Measurements from ENCODE around the gene PLEKHO2. TPM values are rescaled to one million over a fixed set of nuclear protein-coding genes. Genes with fewer than 3 reads are reported as not detected.
A peak's percentile ranks its signal among the peaks of the same experiment; 100 is the strongest.

PLEKHO2 gene
- total RNA-seq, 1 donor from 2014 or later = 33.4 TPM

DNA sequence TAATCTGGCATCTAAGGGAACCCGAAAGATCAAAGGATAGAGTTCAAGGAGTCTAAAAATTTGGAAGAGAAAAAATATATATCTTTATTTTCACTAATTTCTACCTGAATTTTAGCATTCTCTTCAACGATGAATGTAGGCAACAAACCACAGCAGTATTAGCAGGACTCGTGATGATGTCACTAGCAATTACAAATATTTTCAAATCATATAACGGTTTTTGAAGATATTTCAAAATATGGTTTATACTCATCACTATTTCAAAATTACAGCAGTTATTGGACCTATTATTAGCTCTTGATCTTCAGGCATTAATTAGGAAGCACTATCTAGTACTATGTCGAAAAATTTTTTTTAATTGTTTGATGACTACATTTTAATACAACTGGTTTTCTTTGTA lies 43.0 kb downstream of the PLEKHO2 start:
- no peak for DNase-seq (ENCODE audit: low spot score)
- no peaks in the 10 kb centered on the region for H3K36me3 Mint-ChIP-seq (ENCODE audit: low read depth, unreplicated experiment)
- no peak overlapping the region for H3K27ac Mint-ChIP-seq (ENCODE audit: unreplicated experiment)
- H3K4me1 Mint-ChIP-seq (ENCODE audit: unreplicated experiment) = peaks cover 10% of the 10 kb centered on the region
- H3K27me3 Mint-ChIP-seq (ENCODE audit: unreplicated experiment) = peaks cover 5% of the 10 kb centered on the region
- no peak overlapping the region for H3K4me3 Mint-ChIP-seq (ENCODE audit: unreplicated experiment)
- TF ChIP-seq, protein P1, sequence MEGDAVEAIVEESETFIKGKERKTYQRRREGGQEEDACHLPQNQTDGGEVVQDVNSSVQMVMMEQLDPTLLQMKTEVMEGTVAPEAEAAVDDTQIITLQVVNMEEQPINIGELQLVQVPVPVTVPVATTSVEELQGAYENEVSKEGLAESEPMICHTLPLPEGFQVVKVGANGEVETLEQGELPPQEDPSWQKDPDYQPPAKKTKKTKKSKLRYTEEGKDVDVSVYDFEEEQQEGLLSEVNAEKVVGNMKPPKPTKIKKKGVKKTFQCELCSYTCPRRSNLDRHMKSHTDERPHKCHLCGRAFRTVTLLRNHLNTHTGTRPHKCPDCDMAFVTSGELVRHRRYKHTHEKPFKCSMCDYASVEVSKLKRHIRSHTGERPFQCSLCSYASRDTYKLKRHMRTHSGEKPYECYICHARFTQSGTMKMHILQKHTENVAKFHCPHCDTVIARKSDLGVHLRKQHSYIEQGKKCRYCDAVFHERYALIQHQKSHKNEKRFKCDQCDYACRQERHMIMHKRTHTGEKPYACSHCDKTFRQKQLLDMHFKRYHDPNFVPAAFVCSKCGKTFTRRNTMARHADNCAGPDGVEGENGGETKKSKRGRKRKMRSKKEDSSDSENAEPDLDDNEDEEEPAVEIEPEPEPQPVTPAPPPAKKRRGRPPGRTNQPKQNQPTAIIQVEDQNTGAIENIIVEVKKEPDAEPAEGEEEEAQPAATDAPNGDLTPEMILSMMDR (IDR thresholded peaks at IDR 0.05; ENCODE audit: unreplicated experiment) = no peak
- H3K9me3 Mint-ChIP-seq (ENCODE audit: unreplicated experiment) = no peaks in the 10 kb centered on the region

DNA sequence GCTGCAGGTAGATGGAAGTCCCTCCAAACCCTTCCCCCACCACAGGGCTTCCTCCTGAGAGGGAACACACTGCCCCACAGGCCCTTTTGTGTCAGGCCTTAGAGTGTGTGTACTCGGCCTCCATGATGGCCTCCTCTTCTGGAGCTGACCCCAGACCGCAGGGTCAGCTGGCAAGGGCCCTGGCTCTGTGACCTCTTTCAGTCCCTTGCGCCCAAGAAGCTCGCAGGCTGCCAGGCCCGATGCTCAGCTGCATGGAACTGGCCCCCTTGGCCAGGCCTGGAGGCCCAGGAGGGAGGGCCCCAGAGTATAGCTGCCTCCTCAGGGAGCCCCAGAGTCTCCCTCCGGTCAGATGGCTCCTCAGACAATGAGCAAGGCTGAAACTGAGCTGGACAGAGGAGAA lies 46.6 kb downstream of the PLEKHO2 start:
- H3K27me3 Mint-ChIP-seq (ENCODE audit: unreplicated experiment) = peaks cover 5% of the 10 kb centered on the region
- H3K27ac Mint-ChIP-seq (ENCODE audit: unreplicated experiment) = no peak overlapping the region

DNA sequence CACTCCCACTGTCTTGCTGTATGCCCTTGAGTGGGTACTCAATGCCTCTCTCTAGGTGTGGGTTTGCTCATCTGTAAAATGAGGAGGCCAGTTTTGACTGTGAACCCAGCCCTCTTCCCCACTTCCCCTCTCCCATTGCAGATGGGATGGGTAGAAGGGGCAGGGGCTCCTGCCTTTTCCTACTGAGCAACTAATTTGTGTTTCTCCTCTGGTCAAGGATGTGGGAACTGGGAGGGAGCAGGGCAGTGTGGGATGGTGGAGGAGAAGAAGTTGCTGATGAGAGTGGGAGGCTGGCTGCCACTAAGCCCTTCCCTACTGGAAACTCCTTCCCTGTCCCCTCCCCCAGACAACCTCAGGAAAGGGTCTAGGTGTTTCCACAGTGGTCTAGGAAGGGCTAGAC lies 49.8 kb downstream of the PLEKHO2 start:
- no peak overlapping the region for H3K4me3 Mint-ChIP-seq (ENCODE audit: unreplicated experiment)
- H3K9me3 Mint-ChIP-seq (ENCODE audit: unreplicated experiment) = no peaks in the 10 kb centered on the region
- DNase-seq (ENCODE audit: low spot score) = no peak
- H3K36me3 Mint-ChIP-seq (ENCODE audit: low read depth, unreplicated experiment) = no peaks in the 10 kb centered on the region
- H3K27me3 Mint-ChIP-seq (ENCODE audit: unreplicated experiment) = peaks cover 4% of the 10 kb centered on the region
- H3K4me1 Mint-ChIP-seq (ENCODE audit: unreplicated experiment) = peaks cover 39% of the 10 kb centered on the region
- TF ChIP-seq, protein P1 (IDR thresholded peaks at IDR 0.05; ENCODE audit: unreplicated experiment) = no peak
- no peak overlapping the region for H3K27ac Mint-ChIP-seq (ENCODE audit: unreplicated experiment)

More for the DNA sequence above, 46.6 kb downstream of the PLEKHO2 start:
- Mint-ChIP-seq H3K36me3 (ENCODE audit: low read depth, unreplicated experiment) (no peaks in the 10 kb centered on the region), H3K9me3 (ENCODE audit: unreplicated experiment) (no peaks in the 10 kb centered on the region), H3K4me1 (ENCODE audit: unreplicated experiment) (peaks cover 17% of the 10 kb centered on the region), H3K4me3 (ENCODE audit: unreplicated experiment) (no peak overlapping the region)
- TF ChIP-seq, protein P1 (IDR thresholded peaks at IDR 0.05; ENCODE audit: unreplicated experiment) = no peak
- DNase-seq (ENCODE audit: low spot score) = no peak

DNA sequence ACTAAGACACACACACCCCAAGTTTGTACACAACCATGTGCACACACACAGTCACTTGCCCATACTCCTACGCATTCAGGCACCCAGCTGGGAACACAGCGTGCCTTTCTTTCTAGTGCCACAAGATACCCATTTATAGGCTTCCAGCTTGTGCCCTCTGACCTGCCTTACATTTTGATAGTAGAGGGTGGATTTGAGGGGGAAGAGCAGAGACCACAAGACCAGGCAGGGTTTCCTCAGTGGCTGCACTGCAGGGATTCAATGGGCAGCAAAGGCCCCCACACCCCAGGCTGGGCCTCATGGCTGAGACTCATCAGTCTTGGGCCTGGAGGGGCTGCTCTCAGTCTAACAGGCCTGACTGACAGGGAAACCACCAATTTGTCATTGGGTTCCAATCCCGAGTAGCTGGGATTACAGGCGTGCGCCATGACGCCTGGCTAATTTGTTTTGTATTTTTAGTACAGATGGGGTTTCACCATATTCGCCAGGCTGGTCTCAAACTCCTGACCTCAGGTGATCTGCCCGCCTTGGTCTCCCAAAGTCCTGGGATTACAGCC lies 51.2 kb downstream of the PLEKHO2 start:
- Mint-ChIP-seq H3K36me3 (ENCODE audit: low read depth, unreplicated experiment) (peaks cover 2% of the 10 kb centered on the region), H3K27ac (ENCODE audit: unreplicated experiment) (no peak overlapping the region), H3K27me3 (ENCODE audit: unreplicated experiment) (peaks cover 8% of the 10 kb centered on the region), H3K4me1 (ENCODE audit: unreplicated experiment) (peaks cover 49% of the 10 kb centered on the region), H3K4me3 (ENCODE audit: unreplicated experiment) (peak overlapping the region; percentile 51), H3K9me3 (ENCODE audit: unreplicated experiment) (no peaks in the 10 kb centered on the region)
- TF ChIP-seq, protein P1 (IDR thresholded peaks at IDR 0.05; ENCODE audit: unreplicated experiment) = no peak
- no peak for DNase-seq (ENCODE audit: low spot score)

DNA sequence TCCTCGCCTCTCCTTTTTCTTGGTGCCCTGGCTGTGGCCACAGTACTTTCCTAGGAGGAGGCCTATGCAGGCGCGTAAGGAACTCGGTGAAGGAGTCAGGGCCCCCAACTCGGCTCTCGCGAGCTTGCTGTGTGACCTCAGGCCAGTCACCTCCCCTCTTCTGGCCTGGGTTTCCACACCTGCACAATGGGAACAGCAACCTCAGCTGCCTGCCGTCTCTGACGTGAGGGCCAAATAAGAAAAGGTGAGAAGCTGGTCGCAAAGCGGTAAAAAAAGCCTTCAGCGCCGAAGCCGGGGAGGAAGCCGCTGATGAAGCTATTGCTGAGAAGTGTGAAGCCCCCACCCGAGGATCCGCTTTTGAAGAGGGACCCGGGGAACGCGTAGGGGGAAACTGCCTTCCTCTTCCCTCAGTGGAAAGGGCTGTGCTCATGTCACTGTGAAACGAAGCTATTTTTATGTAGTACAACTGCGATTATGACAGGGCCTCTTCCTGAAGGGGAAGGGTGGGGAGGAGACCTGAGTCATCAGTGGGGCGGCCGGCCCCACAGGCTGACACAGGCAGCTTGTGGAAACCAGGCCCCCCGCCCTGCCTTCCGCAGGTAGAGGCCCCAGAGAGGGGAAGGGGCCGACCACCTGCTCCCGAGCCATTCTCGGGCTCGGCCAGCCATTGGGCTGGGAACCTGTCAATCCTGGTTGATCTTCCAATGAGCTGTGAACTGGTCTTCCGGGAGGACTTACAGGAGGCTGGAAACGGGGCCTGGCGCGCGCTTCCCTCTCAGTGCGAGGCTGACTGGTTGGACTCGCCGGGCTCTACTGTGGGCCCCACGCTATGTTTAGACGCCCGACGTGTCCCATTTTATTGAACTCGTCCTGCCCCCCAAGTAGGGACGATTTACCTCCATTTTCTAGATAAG lies 52.0 kb downstream of the PLEKHO2 start:
- H3K27ac Mint-ChIP-seq (ENCODE audit: unreplicated experiment) = peak overlapping the region; percentile 97
- TF ChIP-seq, protein P1 (IDR thresholded peaks at IDR 0.05; ENCODE audit: unreplicated experiment) = no peak
- H3K4me1 Mint-ChIP-seq (ENCODE audit: unreplicated experiment) = peaks cover 52% of the 10 kb centered on the region
- H3K4me3 Mint-ChIP-seq (ENCODE audit: unreplicated experiment) = peak overlapping the region; percentile 91
- H3K36me3 Mint-ChIP-seq (ENCODE audit: low read depth, unreplicated experiment) = peaks cover 6% of the 10 kb centered on the region
- H3K9me3 Mint-ChIP-seq (ENCODE audit: unreplicated experiment) = no peaks in the 10 kb centered on the region
- peaks cover 8% of the 10 kb centered on the region for H3K27me3 Mint-ChIP-seq (ENCODE audit: unreplicated experiment)
- peak; percentile 91 for DNase-seq (ENCODE audit: low spot score)
